NCI-H510A (cell line): ENCODE data around the gene ZSCAN32.

ENCODE experiments used
- DNase-seq: peaks from one replicate; lab custom pipeline; 2025; lab: John Stamatoyannopoulos, UW

ZSCAN32 gene

GRCh38 chr16:3356118-3356517, 44.7 kb downstream of the ZSCAN32 start:
- no peak for DNase-seq

DNA sequence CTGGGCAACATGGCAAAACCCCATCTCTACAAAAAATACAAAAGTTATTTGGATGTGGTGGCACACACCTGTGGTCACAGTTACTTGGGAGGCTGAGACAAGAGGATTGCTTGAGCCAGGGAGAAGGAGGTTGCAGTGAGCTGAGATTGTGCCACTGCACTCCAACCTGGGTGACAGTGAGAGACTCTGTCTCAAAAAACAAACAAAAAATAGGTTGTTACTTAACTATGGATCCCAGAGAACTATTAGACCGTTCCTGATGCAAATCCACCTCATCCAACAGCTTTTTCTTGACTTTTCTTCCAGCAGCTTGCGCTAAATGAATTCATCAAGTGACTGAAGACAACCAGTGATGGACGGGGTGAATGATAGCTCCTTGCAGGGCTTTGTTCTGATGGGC, 45.2 kb downstream of the ZSCAN32 start, which contains the start of gene OR2C1:
Gene OR2C1, plus strand, starts transcription at position 301 of the 400 bp plus-strand sequence. Its CDS starts 52 bp downstream, at position 353.
- no peak for DNase-seq

DNA sequence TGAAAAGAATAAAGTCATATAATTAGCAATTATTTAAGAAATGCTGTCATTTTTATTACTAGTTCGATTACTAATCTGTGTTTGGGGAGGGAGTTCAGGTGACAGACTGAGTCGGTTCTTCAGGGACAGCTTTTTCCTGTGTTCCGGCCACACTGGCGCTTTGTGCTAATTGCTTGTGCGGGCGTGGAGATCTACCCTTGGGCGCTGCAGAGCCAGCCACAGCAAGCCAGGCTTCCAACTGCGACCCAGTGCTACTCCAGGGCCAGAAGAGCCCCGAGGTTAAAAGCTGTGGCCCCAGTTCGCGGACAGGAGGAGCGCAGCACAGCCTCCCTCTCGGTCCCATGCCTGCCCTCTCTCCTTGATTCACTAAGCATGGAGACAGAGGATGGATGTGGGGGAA, 51.6 kb downstream of the ZSCAN32 start:
- no peak for DNase-seq

DNA sequence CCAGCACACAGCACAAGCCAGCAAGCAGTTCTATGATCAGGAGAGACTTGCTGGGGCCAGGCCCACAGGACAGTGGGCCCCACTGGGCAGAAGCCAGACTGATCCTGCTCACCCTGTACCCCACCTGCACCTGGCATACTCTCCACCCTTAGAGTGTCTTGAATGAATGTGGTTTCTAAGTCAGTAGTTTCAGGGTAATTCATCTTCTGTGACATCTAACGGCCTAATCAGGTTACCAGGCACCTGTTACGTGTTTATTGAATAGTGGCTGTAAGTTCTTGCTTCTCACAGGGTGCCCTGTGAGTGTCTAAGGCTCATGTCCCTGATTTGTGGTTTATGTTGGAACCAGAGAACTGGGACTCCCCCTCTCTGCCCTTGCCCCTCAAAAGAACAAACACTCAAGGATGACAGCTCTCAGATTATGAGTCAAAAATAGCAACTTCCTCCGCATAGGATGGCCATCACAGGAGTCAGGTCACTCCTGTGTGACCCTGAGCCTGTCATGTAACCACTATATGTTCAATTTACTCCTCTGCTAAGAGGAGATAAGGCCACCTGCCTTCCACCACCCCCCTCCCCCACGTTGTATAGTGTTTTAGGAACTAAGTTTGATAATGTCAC, 52.1 kb downstream of the ZSCAN32 start:
- no peak for DNase-seq

GRCh38 chr16:3347586-3347985, 53.2 kb downstream of the ZSCAN32 start:
- no peak for DNase-seq

GRCh38 chr16:3346041-3346440, 54.8 kb downstream of the ZSCAN32 start:
- no peak for DNase-seq
